ENCODE data around the gene SEL1L.
"Not testable (repeated sequence)": the region's sequence is repeated elsewhere in the genome, so short reads cannot be mapped to it uniquely, and the experiment has no call there.

SEL1L gene

DNA sequence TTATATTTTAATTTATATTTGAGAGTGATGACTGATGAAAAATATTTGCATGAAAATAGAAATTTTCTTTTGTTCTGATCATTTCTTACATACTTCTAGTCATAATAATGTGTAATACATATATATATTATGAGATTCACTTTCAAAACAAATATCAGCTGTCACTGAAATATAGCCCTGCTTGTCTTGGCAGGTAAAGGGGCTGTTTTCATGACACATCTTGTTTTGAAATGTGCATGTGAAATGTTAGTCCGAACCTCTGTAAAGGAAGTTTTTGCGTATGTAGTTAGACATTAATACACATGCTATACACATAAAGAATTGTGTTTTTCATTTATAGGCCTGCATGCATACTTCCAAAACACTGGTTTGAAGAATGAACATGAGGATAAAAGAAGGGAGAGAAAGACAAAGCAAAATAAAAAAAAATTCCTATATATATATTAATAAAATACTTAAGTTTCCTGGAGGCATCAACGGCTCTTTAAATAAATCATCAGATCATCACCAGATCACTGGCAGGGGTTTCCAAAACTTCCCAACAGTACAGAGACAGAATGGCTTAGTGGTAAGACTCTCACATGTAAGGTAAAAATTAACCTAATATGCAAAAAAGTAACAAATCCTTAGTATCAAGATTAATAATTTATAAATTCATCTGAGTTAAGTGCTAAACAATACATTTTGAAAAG is 60.1 kb downstream of the SEL1L start:
- no peak for DNase-seq

GRCh38 chr14:81472096-81472800 is 61.4 kb downstream of the SEL1L start:
- no peak for DNase-seq

DNA sequence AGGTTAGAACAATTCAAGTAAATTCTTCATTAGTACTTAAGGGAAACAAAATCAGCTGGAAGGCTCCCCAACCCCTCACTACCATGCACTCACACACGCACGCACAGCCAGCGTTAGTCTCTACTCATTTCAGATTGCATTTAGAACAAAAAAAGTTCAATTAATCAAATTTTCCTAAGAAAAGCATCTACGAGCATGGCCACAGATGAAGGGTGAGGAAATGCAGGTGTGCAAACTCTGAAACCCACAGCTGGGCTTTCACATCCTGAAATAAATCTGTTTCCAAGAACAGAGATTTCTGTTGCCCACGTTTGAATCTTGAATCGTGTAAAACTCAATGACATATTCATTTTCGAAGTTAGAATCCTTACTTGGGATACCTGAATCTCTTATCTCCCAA is 62.6 kb downstream of the SEL1L start:
- peak; percentile 66 for DNase-seq

DNA sequence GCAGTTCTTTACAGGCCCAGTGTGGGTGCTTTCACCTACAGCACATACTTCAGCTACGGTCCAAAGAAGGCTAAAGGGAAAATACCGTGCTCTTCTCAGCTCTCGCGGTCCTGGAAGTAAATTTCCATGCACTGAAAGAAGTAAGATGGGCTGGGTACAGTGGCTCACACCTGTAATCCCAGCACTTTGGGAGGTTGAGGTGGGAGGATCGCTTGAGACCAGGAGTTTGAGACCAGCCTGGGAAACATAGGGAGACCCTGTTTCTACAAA is 63.2 kb downstream of the SEL1L start:
- not testable (repeated sequence) for DNase-seq

- DNase-seq: no peak
These were observed 66.8 kb downstream of the SEL1L start for GRCh38 chr14:81466854-81467253.

DNA sequence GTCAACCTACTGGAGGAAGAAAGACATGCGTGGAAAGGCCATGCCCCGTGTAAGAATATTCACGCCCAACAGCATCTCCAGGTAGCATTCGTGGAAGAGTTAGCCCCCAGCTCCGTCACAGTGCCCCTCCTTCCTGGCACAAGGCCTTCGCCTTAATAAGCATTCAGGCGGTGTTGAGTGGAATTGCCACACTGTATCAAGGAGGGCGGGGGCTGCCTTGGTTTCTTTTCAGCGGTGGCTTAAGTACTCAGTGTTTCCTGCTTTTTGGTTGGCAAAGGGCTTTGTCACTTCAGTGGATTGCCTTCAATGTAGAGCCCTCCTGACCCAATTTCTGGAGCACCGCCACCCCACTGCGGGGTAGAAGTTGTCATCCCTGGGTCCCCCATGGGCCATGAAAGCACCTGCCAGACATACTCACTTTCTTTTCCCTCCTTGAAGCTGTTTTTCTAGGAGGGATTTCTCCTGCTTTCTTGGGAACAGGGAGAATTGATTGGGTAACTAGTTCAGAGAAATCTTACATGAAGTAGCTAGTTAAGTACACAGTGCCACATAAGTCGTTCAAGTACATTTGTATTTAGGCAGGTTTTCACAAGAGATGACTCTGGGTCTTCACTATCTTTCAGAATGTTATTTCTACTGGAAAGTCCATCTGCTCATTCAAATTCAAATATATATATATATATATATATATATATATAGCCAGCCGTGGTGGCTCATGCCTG is 68.0 kb downstream of the SEL1L start:
- no peak for DNase-seq

- DNase-seq: not testable (repeated sequence)
These were observed 68.7 kb downstream of the SEL1L start for GRCh38 chr14:81465003-81465392.

- peak; percentile 86 for DNase-seq
These were observed 69.2 kb downstream of the SEL1L start for GRCh38 chr14:81464253-81465002.

GRCh38 chr14:81462356-81462755 is 71.3 kb downstream of the SEL1L start:
- DNase-seq: not testable (repeated sequence)

- no peak for DNase-seq
These were observed 73.7 kb downstream of the SEL1L start for GRCh38 chr14:81459912-81460311.

DNA sequence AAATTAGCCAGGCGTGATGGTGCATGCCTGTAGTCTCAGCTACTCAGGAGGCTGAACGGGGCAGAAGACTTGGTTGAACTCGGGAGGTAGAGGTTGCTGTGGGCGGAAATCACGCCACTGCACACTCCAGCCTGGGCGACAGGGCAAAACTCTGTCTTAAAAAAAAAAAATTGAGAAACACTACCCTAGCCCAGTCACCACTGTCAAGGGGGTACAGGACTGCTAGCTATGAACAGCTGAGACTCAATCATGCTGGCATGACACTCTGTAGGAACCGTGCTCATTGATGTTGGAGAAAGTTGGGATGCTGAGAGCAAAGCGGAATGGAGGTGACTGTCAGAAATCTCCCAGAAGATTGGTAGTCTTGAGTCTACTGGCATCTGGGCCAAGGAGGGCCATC is 75.3 kb downstream of the SEL1L start:
- no peak for DNase-seq

DNA sequence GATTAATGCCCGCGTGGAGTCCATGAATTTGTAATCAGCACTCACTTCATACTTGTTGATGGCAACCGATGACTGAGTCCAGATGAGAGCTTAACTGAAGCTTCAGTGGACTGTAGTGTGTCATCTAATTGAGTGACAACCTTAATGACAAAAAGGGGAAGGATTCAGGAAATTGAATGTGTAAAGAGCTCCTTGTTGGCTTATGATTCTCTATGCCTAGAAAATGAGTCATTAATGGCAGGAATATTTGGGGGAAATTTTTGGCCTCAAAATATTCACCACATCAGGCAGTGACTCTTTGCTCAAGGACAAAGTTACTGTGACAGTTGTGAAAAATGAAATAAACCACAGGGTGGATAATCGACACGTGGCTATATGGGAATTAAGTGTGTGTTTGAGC is 78.3 kb downstream of the SEL1L start:
- no peak for DNase-seq

DNA sequence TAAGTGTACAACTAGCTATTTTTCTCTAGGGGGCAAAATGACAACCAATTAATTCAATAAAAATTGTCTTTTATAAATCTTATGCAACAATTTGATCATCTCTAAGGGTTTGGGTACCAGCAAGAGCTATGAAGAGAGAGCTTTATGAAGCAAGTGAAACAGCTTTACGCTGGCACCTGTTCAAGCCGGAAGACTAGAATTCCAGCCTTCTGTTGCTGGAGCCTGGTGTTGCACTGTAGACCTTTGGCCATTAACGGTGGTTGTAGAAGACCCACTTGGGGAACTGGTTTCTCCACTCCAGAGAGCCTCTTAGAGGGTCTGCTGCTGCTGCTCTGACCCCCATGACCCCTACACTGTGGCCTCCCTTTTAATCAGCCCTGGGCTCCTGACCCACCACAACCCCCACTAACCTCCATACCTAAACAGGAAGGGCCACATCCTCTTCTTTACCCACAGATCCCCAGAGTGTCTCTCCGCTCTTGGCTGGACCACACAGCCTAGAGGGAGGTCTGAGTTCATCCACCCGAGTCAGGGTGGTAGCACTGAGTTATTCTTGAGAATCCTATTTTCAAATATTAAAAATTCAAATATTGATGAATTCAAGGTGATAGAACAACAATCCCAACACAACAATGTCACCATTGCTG is 79.0 kb downstream of the SEL1L start:
- no peak for DNase-seq

- peak; percentile 69 for DNase-seq
These were observed 80.4 kb downstream of the SEL1L start for GRCh38 chr14:81453166-81453766.

DNA sequence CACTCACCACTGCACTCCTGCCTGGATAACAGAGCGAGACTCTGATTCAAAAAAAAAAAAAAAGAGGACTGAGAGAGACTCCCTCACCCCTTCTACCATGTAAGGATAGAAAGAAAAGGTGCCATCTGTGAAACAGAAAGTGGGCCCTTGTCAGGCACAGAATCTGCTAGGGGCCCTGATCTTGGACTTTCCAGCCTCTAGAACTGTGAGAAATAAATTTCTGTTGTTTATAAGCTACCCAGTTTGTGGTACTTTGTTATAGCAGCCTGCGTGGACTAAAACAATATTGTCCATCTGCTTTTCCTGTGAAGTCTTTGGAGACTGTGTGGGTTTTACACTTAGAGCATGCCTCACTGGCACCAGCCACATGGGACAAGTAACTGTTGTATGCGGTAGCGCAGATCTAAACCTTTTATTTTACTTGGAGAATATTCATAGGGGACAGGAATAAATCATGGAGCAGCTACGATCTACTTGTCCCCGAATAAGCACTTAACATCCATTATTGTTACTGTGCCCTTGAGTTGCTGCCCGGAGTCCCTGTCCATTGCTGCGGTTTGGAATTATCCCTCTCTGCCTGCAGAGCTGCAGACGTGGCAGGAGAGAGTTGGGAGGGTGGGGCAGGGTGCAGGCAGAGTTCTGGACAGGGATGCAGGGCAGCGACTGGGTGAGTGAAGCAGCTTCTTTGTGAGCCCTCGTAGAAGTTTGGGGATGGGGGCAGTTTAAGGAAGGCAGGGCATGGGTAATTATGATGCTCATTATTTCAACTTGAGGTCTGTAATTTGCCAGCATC is 81.1 kb downstream of the SEL1L start:
- no peak for DNase-seq

DNA sequence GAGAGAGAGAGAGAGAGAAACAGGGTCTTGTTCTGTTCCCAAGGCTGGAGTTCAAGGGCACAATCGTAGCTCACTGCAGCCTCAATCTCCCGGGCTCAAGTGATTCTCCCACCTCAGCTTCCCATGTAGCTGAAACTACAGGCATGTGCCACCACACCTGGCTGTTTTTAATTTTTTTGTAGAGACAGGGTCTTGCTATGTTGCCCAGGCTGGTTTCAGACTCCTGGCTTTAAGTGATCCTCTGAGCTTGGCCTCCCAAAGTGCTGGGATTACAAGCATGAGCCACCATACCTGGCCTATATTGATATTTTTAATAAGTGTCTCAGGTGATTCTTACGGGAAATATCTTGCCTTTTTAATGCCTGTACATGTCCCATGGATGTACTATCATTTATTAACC is 82.7 kb downstream of the SEL1L start:
- no peak for DNase-seq

DNA sequence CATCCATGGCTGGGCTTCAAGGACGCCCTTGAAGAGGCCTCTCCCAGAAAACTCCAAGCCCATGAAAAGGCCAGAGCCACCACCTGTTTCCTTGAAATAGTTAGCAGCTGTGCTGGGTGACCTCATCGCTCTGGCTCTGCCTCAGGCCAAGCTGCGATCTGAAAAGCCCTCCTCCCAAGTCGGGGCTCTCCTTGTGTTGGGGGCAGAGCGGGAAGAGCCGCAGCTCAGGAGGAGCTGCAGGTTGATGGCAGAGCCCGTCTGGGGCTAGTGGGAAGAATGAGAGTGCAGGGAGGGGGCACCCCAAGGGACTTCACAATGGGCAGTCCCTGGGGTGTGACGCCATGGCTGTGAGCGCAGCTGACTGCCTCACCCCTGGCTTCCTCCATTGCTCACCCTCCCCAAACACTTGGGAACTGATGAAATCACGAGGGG is 83.5 kb downstream of the SEL1L start:
- DNase-seq: no peak

DNA sequence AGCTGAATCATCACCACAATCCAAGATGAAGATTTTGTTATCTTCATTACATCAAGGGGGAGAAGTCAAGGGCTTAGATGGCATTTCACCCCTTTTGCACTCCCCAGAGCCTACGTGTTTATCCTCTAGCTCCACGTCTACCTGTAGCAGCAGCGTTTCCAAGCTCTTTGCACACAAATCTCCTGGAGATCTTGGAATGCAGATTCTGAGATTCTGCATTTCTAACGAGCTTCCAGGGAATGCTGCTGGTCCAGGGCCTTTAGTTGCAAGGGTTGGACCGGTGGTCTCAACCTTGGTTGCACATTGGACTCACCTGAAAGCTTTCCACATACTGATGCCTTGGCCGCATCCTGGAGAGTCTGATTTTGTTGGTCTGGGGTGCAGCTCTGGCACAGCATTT is 84.1 kb downstream of the SEL1L start:
- no peak for DNase-seq

DNA sequence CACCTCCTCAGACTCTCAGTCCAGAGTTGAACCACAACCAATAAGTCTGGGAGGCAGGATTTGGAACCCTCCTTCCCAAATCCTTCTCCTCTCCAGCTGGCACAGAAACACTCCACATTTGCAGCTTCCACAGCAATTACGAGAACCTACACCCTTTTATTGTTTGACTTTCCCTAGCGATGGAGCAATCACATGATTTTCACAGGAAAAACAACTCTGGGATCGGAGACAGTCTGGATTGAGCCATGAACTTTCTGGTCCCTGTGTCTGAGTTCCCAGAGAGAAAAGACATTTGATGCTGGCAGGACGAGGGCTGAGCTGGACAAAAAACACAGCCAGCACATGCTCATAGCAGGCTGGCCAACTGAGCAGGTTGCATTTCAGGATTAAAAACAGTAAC is 84.5 kb downstream of the SEL1L start:
- no peak for DNase-seq

DNA sequence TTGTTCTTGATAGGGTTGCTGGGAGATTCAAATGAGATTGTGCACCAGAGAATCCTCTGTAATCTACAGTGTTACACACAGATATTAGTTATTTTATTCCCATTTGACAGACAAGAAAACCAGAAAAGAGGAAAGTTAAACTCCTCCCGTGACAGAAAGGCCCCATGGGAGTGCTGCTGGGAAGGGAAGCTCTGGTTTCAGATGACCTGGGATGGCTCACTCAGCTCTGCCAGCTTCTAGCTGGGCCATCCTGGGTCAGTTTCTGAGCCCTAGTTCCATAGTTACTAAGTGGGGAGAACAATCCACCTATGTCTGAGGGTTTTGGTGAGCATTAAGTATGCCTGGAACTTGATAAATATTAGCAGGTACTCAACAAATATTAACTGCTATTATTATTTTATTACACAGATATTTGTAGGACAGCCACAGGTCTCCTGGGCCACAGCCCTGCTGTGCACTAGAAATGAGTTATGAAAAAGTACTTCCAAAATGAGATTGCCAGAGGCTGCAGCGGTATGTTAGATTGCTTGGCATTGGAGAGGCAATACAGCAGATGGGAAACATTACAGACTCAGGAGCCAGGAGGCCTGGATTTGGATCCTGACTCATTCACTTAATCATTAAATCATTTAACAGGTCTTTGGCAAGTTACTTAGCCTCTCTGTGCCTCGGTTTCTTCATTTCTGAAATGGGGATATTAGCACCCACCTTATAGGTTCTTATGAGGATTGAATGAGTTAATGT is 86.5 kb downstream of the SEL1L start:
- DNase-seq: no peak
